ENCODE data around the gene DAAM2.

DAAM2 gene

DNA sequence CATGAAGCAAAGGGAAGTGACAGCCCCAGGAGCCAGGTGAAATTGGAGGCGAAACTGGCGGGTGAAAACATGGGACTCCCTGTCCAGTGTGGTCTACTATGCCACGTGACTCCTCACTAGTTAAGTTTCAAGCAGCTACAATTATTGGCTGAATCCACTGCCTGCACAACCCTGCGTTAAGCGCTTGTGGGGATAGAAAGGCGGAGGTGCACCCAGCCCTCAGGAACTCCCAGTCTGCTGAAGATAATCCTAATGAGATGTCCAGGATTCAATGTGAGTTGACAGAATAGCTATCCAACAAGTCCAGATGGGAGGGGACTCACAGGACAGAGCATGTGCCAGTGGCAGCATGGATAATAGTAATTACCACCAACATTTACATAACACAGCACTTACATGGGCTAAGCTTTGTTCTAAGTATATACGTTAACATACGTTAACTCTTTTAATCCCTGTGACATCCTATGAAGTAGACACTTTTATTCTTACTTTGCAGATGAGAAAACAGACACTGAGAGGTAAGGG is 140.3 kb downstream of the DAAM2 start:
- no peaks in the 10 kb centered on the region for H3F3A ChIP-seq (ENCODE audit: low read depth)
- no peaks in the 10 kb centered on the region for H3K9me3 ChIP-seq (ENCODE audit: insufficient read depth, low read depth, low read length)
- H3K9me2 ChIP-seq (replicated peaks; ENCODE audit: low read depth, low read length) = no peaks in the 10 kb centered on the region
- H3K4me1 ChIP-seq (ENCODE audit: insufficient read depth, low read length, poor library complexity, severe bottlenecking) = peaks cover 17% of the 10 kb centered on the region
- H4K20me1 ChIP-seq (ENCODE audit: insufficient read depth, low read length, poor library complexity, severe bottlenecking) = no peaks in the 10 kb centered on the region
- no peak overlapping the region for H2AFZ ChIP-seq (ENCODE audit: low read length)
- no peak for TF ChIP-seq CTCF (conservative IDR thresholded peaks at IDR 0.05; ENCODE audit: low read length)
- no peak for TF ChIP-seq EZH2phosphoT487 (IDR thresholded peaks at IDR 0.05; ENCODE audit: borderline replicate concordance)
- H3K36me3 ChIP-seq (ENCODE audit: insufficient read depth, low read length) = no peaks in the 10 kb centered on the region
- no peak overlapping the region for H3K9ac ChIP-seq (ENCODE audit: low read depth, low read length, poor library complexity, severe bottlenecking)
- H3K27me3 ChIP-seq (ENCODE audit: insufficient read depth, low read length, poor library complexity, severe bottlenecking) = no peaks in the 10 kb centered on the region
- no peaks in the 10 kb centered on the region for H3K79me2 ChIP-seq (ENCODE audit: insufficient read depth, low read length)
- no peak overlapping the region for H3K4me2 ChIP-seq (ENCODE audit: low read depth, low read length, poor library complexity, severe bottlenecking)
- H3K4me3 ChIP-seq (ENCODE audit: low read length, poor library complexity, severe bottlenecking) = no peak overlapping the region

- no peak overlapping the region for H3K4me2 ChIP-seq (ENCODE audit: low read depth, low read length, poor library complexity, severe bottlenecking)
- no peaks in the 10 kb centered on the region for H3K27me3 ChIP-seq (ENCODE audit: insufficient read depth, low read length, poor library complexity, severe bottlenecking)
- no peak overlapping the region for H3K9ac ChIP-seq (ENCODE audit: low read depth, low read length, poor library complexity, severe bottlenecking)
- H3K36me3 ChIP-seq (ENCODE audit: insufficient read depth, low read length) = no peaks in the 10 kb centered on the region
- H3K9me3 ChIP-seq (ENCODE audit: insufficient read depth, low read depth, low read length) = no peaks in the 10 kb centered on the region
- H4K20me1 ChIP-seq (ENCODE audit: insufficient read depth, low read length, poor library complexity, severe bottlenecking) = no peaks in the 10 kb centered on the region
- H3K9me2 ChIP-seq (replicated peaks; ENCODE audit: low read depth, low read length) = no peaks in the 10 kb centered on the region
- H3F3A ChIP-seq (ENCODE audit: low read depth) = no peaks in the 10 kb centered on the region
- TF ChIP-seq CTCF (conservative IDR thresholded peaks at IDR 0.05; ENCODE audit: low read length) (no peak), EZH2phosphoT487 (IDR thresholded peaks at IDR 0.05; ENCODE audit: borderline replicate concordance) (no peak)
- H3K4me1 ChIP-seq (ENCODE audit: insufficient read depth, low read length, poor library complexity, severe bottlenecking) = peaks cover 13% of the 10 kb centered on the region
- no peak overlapping the region for H3K4me3 ChIP-seq (ENCODE audit: low read length, poor library complexity, severe bottlenecking)
- H3K79me2 ChIP-seq (ENCODE audit: insufficient read depth, low read length) = no peaks in the 10 kb centered on the region
- H2AFZ ChIP-seq (ENCODE audit: low read length) = no peak overlapping the region
Observed at GRCh38 chr6:39933669-39934130, 141.5 kb downstream of the DAAM2 start.

- Histone ChIP-seq H3K27me3 (ENCODE audit: insufficient read depth, low read length, poor library complexity, severe bottlenecking) (no peaks in the 10 kb centered on the region), H3K4me3 (ENCODE audit: low read length, poor library complexity, severe bottlenecking) (no peak within 1 kb of the TSS), H3K4me1 (ENCODE audit: insufficient read depth, low read length, poor library complexity, severe bottlenecking) (peaks cover 8% of the 10 kb centered on the region), H3F3A (ENCODE audit: low read depth) (no peaks in the 10 kb centered on the region), H3K79me2 (ENCODE audit: insufficient read depth, low read length) (no peaks in the 10 kb centered on the region), H4K20me1 (ENCODE audit: insufficient read depth, low read length, poor library complexity, severe bottlenecking) (no peaks in the 10 kb centered on the region), H3K4me2 (ENCODE audit: low read depth, low read length, poor library complexity, severe bottlenecking) (no peak within 1 kb of the TSS), H3K9me3 (ENCODE audit: insufficient read depth, low read depth, low read length) (no peaks in the 10 kb centered on the region), H3K9me2 (replicated peaks; ENCODE audit: low read depth, low read length) (no peaks in the 10 kb centered on the region), H2AFZ (ENCODE audit: low read length) (no peak within 1 kb of the TSS), H3K9ac (ENCODE audit: low read depth, low read length, poor library complexity, severe bottlenecking) (no peak within 1 kb of the TSS), H3K36me3 (ENCODE audit: insufficient read depth, low read length) (no peaks in the 10 kb centered on the region)
- TF ChIP-seq CTCF (conservative IDR thresholded peaks at IDR 0.05; ENCODE audit: low read length) (no peak), EZH2phosphoT487 (IDR thresholded peaks at IDR 0.05; ENCODE audit: borderline replicate concordance) (no peak)
Observed at GRCh38 chr6:39934131-39934757, 142.1 kb downstream of the DAAM2 start, which contains the start of gene MOCS1. TSS of gene MOCS1 (minus strand) at chr6:39934462. CDS start at chr6:39934417, 45 bp downstream.

All from Loucy (cell line).